Mucosa of descending colon (tissue), 3 donors: Measurements from ENCODE around the gene PTGDS. TPM values are rescaled to one million over a fixed set of nuclear protein-coding genes. Genes with fewer than 3 reads are reported as not detected.

Experiments used
- ATAC-seq: fragments of 200-7000 bp; cut with Tn5 transposase; one replicate; pipeline ENCODE4 v1.9.1; 2020; ENCODE audit warnings: mild to moderate bottlenecking, moderate library complexity
- DNase-seq, 3 donors: peaks; one replicate each; pipeline ENCODE4 v3.0.0-alpha.2; 2020
- H3K36me3 ChIP-seq: fragments of 200-600 bp; one replicate; pipeline ENCODE4 v1.8.0; 2021; ENCODE audit warnings: low read depth, mild to moderate bottlenecking
- H3K4me1 ChIP-seq: fragments of 200-600 bp; one replicate; pipeline ENCODE4 v1.8.0; 2021; ENCODE audit warnings: low read depth, mild to moderate bottlenecking
- H3K4me3 ChIP-seq: fragments of 200-600 bp; one replicate; pipeline ENCODE4 v1.8.0; 2021; ENCODE audit warnings: mild to moderate bottlenecking
- H3K9me3 ChIP-seq: fragments of 200-600 bp; one replicate; pipeline ENCODE4 v1.8.0; 2021; ENCODE audit warnings: mild to moderate bottlenecking
- intact Hi-C, 2 donors: fragments of 100-400 bp; cut with DNase I in 1 of 2; cut with micrococcal nuclease in 1 of 2; formaldehyde crosslinking; loops; one replicate each; pipeline versions ENCODE4 v1.11.0 to v1.11.1; 2022; cut with DNase I, micrococcal nuclease
- total RNA-seq, 3 donors: library from RNA; stranded (reverse); fragmentation: NEBNext Ultra II Directional in 2 of 3; extraction: Animal tissue kit (Norgen Biotek cat#: 25700) in 2 of 3; gene quantifications; one replicate each; pipeline versions ENCODE4 v1.2.1 to v1.2.4, GENCODE V29; 2021 to 2023
- TF ChIP-seq, protein P1 (sequence below): fragments of 200-600 bp; IDR thresholded peaks from one replicate; pipeline ENCODE4 v1.8.0; 2022; ENCODE audit warnings: antibody characterized with exemption, mild to moderate bottlenecking
- donor health status: DM: no; HTN: no; CAD: no; lungs with moderate emphysema.
- donor health status: DM: no; HTN: no; CAD: no.
- donor health status: DM: no; HTN: yes; CAD: no.

PTGDS gene
- total RNA-seq, 3 donors from 2014 or later, result 2.5 to 45.4 (median 16.1) TPM

DNA sequence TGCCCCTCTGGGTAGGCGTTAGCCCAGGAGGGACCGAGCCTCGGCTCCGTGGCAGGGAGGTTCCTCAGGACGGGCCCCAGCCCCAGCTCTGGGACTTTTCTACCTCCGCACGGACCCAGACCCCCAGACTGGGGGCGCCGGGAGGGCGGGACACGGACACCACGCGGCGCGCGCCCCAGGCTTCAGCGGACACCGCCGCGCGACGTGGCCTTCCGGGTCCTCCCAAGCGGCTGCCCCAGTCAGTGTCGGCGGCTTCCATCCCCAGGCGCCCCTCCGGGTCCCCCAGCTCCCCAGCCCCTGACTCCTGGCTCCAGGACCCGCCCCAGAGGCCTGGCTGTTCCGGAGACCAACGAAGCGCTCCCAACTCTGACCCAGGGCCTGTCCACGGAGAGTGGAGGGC lies 8.5 kb downstream of the PTGDS start:
- Histone ChIP-seq H3K9me3 (no peaks in the 10 kb centered on the region), H3K36me3 (no peaks in the 10 kb centered on the region), H3K4me3 (no peak overlapping the region), H3K4me1 (no peaks in the 10 kb centered on the region)
- DNase-seq (no peak), ATAC-seq (no peak)
- intact Hi-C loops, result no loop called here
- TF ChIP-seq, protein P1, sequence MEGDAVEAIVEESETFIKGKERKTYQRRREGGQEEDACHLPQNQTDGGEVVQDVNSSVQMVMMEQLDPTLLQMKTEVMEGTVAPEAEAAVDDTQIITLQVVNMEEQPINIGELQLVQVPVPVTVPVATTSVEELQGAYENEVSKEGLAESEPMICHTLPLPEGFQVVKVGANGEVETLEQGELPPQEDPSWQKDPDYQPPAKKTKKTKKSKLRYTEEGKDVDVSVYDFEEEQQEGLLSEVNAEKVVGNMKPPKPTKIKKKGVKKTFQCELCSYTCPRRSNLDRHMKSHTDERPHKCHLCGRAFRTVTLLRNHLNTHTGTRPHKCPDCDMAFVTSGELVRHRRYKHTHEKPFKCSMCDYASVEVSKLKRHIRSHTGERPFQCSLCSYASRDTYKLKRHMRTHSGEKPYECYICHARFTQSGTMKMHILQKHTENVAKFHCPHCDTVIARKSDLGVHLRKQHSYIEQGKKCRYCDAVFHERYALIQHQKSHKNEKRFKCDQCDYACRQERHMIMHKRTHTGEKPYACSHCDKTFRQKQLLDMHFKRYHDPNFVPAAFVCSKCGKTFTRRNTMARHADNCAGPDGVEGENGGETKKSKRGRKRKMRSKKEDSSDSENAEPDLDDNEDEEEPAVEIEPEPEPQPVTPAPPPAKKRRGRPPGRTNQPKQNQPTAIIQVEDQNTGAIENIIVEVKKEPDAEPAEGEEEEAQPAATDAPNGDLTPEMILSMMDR, result no peak

DNA sequence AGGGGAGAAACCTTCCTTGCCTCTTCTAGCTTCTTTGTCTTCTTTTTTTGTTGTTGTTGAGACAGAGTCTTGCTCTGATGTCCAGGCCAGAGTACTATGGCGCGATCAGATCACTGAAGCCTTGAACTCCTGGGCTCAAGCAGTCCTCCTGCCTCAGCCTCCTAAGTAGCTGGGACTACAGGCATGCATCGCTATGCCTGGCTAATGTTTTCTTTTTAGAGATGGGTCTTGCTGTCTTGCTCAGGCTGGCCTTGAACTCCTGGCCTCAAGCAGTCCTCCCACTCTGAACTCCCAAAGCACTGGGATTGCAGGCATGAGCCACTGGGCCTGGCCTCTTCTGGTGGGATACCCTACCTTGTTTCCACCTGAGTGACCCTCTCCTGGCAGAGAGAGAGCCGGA lies 11.6 kb downstream of the PTGDS start:
- intact Hi-C loops, result no loop called here
- H3K4me1 ChIP-seq, result peaks cover 13% of the 10 kb centered on the region
- H3K9me3 ChIP-seq, result no peaks in the 10 kb centered on the region
- TF ChIP-seq, protein P1, result no peak
- no peak for ATAC-seq
- H3K4me3 ChIP-seq, result no peak overlapping the region
- DNase-seq, result no peak
- H3K36me3 ChIP-seq, result no peaks in the 10 kb centered on the region

- no peak overlapping the region for H3K4me3 ChIP-seq
- ATAC-seq, result no peak
- no peak for DNase-seq
- no peaks in the 10 kb centered on the region for H3K9me3 ChIP-seq
- H3K4me1 ChIP-seq, result peaks cover 23% of the 10 kb centered on the region
- TF ChIP-seq, protein P1, result no peak
- H3K36me3 ChIP-seq, result no peaks in the 10 kb centered on the region
- intact Hi-C loops, result no loop called here
Observed at GRCh38 chr9:136990242-136990911, 13.1 kb downstream of the PTGDS start.

DNA sequence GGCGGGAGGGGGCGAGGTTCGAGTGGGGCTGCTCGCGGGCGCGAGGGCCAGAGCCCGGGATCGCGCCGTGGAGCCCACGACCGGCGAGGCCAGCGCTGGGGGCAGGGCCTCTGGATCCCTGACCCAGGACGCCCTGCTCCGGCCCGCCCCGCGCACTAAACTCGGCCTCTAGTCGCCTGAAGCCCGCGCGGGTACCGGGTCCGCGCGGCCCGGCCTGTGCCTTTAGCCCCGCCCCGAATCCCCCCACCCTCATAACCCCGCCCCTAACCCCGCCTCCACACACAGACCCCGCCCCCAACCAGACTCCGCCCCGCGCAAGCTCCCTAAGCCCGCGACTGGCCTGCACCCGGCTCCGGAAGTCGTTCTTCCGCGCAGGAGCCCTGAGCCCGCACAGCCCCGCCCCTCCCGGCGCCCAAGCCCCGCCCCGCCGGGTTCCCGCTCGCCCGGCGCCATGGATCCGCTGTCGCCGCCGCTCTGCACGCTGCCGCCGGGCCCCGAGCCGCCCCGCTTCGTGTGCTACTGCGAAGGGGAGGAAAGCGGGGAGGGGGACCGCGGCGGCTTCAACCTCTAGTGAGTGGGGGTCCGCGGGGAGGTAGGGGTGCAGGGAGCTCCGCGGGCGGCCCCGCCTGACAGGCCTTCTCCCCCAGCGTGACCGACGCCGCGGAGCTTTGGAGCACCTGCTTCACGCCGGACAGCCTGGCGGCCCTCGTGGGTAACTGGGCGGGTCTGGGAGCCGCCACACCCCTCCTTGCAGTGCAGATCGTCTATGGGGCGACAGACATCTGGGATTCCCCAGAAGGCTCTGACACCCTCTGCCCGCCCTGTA lies 14.9 kb downstream of the PTGDS start, which contains the start of gene PAXX:
PAXX (plus strand) TSS at position 430 of the 826 bp plus-strand sequence; CDS start at position 452, 22 bp downstream.
- no peaks in the 10 kb centered on the region for H3K9me3 ChIP-seq
- peaks cover 41% of the 10 kb centered on the region for H3K4me1 ChIP-seq
- peak; percentile 91 for ATAC-seq
- intact Hi-C loops, result no loop called here
- peak within 1 kb of the TSS; percentile 36 for H3K4me3 ChIP-seq
- peak; percentile 96 to 97 (median 97) for DNase-seq
- no peaks in the 10 kb centered on the region for H3K36me3 ChIP-seq
- TF ChIP-seq, protein P1, result no peak

DNA sequence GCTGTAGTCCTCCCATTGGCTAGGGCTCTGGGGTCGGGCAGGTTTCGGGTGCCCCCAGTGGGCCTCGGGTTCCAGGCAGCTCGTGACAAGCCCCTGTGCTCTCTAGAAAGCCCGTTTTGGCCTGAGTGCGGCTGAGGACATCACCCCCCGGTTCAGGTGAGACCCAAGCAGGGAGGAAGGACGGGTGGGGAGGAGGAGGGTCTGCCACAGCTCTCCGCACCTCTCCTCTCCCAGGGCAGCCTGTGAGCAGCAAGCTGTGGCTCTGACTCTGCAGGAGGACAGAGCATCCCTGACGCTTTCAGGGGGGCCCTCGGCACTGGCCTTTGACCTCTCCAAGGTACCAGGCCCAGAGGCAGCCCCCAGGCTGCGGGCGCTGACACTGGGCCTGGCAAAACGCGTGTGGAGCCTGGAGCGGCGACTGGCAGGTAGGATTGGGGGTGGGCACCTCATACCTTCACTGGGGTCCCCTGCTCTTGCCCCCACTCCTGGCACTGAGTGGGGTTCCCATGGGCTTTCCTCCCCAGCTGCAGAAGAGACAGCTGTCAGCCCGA lies 15.6 kb downstream of the PTGDS start:
- Histone ChIP-seq H3K4me3 (peak overlapping the region; percentile 36), H3K9me3 (no peaks in the 10 kb centered on the region), H3K4me1 (peaks cover 42% of the 10 kb centered on the region), H3K36me3 (no peaks in the 10 kb centered on the region)
- TF ChIP-seq, protein P1, result no peak
- no peak for DNase-seq
- ATAC-seq, result no peak
- intact Hi-C loops, result no loop called here
